Measurements from ENCODE around the gene CATSPER4. TPM values are rescaled to one million over a fixed set of nuclear protein-coding genes. Genes with fewer than 3 reads are reported as not detected.
A peak's percentile ranks its signal among the peaks of the same experiment; 100 is the strongest.

CATSPER4 gene
- total RNA-seq, 1 donor from 2014 or later: 1.7 TPM

GRCh38 chr1:26164861-26165842 lies 25.2 kb upstream of the CATSPER4 start:
- DNase-seq (ENCODE audit: low spot score): peak; percentile 72

GRCh38 chr1:26166719-26167281 lies 23.6 kb upstream of the CATSPER4 start:
- DNase-seq (ENCODE audit: low spot score): no peak

DNA sequence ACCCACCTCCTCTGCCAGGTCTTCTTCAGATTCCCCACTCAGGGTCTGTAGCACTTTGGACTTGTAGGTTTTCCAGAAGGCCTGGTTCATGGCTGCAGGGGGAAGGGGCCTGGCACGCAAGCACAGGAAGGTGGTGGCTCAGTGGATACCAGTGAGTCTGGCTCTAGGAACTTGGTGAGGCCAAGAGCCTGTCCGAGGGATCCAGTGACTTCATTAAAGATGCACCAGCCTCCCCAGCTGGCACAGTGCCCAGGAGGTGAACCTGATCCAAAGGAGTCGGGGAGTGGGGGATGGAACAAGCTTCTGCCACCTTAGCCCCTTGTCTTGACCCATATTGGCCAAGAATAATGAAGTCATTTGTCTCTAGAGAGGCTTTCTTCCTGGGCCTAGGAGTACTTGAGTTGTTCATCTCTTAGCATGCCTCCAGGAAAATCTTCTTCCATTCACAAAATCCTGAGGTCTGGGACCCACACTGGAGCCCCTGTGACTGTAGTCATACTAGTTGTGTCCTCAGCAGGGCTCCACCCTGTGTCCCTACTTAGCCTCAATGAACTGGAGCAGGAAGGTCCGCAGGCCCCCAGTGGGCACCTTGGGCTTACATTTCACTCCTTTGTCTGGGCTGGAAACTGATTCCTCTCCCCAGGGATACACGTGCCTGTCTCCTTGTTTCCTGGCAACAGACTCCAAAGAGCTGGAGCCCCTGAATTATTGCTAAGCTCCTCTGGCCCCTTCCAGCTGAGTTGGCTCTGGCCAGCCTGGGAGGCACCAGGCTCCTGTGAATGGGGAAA lies 21.8 kb upstream of the CATSPER4 start, which contains the start of gene C1orf232:
TSS of gene C1orf232 (minus strand) at position 554 of the 788 bp plus-strand sequence. CDS start at position 90, 464 bp downstream.
- peak; percentile 44 for DNase-seq (ENCODE audit: low spot score)

GRCh38 chr1:26169198-26169554 lies 21.2 kb upstream of the CATSPER4 start:
- DNase-seq (ENCODE audit: low spot score): no peak

GRCh38 chr1:26169669-26170471 lies 20.5 kb upstream of the CATSPER4 start, which contains the start of gene ZNF593:
ZNF593 (plus strand) TSS chr1:26169908; CDS start chr1:26169984, 76 bp downstream.
- peak; percentile 90 for DNase-seq (ENCODE audit: low spot score)

- no peak for DNase-seq (ENCODE audit: low spot score)
These were observed 20.0 kb upstream of the CATSPER4 start for GRCh38 chr1:26170472-26170821.

- DNase-seq (ENCODE audit: low spot score): no peak
These were observed 19.0 kb upstream of the CATSPER4 start, which contains the start of gene ZNF593OS for GRCh38 chr1:26171084-26172072. ZNF593OS (minus strand) TSS chr1:26171832; CDS start chr1:26171661, 171 bp downstream.

- no peak for DNase-seq (ENCODE audit: low spot score)
These were observed 15.1 kb upstream of the CATSPER4 start for GRCh38 chr1:26175346-26175745.

DNA sequence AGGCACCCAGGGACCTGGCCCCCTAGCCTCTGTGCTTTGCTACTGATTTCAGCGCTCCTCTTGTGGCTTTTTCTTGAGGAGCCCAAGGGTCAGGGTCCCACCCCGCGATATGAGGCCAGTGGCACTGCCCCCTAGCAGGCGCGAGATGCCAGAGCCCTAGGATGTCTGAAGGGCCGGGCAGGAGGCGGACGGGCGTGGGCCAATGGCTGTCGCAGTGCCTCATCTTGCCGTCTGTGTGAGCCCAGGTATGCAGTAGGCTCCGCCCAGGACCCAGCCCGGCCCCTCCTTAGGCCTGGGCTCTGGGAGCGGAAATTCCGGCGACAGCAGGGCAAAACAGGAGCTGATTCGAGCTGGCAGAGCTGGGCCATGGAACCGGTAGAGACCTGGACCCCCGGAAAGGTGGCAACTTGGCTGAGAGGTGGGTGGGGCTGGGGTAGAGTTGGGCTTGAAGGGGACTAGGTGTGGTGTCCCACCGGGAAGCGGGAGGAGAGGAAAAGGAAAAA lies 13.2 kb upstream of the CATSPER4 start, which contains the start of gene CNKSR1:
TSS of gene CNKSR1 (plus strand) at position 310 of the 503 bp plus-strand sequence. CDS start at position 367, 57 bp downstream.
- no peak for DNase-seq (ENCODE audit: low spot score)

DNA sequence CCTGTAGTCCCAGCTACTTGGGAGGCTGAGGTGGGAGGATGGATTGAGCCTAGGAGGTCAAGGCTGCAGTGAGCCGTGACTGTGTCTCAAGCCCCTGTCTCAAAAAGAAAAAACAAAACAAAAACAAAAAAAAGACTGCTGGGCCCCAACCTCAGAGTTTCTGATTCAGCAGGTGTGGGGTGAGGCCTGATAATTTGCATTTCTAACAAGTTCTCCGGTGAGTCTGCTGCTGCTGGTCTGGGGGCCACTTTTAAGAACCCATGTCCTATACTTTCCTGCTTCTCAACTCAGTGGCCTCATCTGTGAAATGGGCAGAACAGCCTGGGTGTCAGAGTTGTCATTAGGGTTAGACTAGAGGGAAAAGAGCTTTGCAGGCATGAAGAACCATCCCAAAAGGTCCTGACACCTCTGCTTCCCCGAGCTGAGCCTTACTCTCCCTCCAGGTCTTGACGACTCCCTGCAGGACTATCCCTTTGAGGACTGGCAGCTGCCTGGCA lies 10.3 kb upstream of the CATSPER4 start:
- no peak for DNase-seq (ENCODE audit: low spot score)

- no peak for DNase-seq (ENCODE audit: low spot score)
These were observed 8.6 kb upstream of the CATSPER4 start for GRCh38 chr1:26181586-26182382.

DNA sequence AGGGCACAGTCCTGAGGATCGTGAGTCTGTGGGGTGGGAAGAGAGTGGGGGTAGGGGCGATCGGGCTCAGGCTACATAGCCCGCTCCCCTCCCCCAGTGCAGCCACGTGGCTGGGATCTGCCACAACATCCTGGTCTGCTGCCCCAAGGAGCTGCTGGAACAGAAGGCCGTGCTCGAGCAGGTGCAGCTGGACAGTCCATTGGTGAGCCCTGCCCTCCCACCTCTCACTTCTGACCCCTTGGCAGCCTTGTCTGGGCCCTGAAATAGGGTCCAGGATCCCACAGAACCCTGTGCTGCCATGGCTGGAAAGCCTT lies 8.1 kb upstream of the CATSPER4 start:
- DNase-seq (ENCODE audit: low spot score): no peak

- DNase-seq (ENCODE audit: low spot score): no peak
These were observed 6.3 kb upstream of the CATSPER4 start for GRCh38 chr1:26184086-26184485.

GRCh38 chr1:26184883-26185282 lies 5.5 kb upstream of the CATSPER4 start:
- DNase-seq (ENCODE audit: low spot score): no peak

DNA sequence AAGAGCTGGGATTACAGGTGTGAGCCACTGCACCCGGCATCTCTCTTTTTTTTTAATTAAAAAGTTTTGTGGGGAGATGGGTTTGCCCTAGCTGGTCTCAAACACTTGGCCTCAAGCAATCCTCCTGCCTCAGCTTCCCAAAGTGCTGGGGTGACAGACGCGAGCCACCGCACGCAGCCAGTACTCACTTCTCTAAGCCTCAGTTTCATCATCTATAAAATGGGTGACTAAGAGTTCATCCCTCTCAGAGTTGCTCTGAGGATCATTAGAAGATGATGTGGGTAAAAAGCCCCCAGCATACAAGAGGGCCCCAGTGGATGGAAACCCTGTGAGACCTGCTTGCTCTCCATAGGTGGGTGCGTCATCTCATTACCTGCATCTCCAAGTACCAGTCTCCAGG lies 2.5 kb upstream of the CATSPER4 start:
- DNase-seq (ENCODE audit: low spot score): no peak

- DNase-seq (ENCODE audit: low spot score): no peak
These were observed 1.9 kb upstream of the CATSPER4 start for GRCh38 chr1:26188477-26188876.

- DNase-seq (ENCODE audit: low spot score): no peak
These were observed 1.1 kb upstream of the CATSPER4 start for GRCh38 chr1:26189331-26189730.

DNA sequence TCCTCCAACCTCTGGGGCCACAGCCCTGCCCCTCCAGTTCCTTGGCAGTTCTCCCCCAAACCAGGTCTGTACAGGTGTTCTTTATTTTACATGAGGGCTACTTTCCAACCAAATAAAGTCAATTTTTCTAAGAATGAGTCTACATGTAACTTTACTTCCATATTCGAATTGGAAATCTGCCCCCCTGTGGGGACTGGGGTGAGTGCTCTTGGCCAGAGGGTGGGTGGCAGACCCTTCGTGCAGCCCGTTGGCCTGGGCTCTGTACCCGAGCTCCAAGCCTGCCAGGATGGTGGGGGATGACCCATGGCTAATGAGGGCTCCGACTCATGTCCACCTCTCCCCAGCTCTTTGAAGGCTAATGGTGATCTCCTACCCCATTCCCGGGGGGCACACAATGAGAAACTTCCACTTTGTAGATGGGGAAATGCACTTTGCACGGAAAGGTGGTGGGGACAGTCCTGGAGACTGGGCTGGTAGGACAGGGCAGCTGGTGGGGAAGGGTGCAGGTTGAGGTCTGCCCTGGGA lies 589 bp upstream of the CATSPER4 start:
- DNase-seq (ENCODE audit: low spot score): no peak
